ENCODE results near the gene NDUFB8. TPM values are rescaled to one million over a fixed set of nuclear protein-coding genes. Genes with fewer than 3 reads are reported as not detected.

NDUFB8 gene
- polyA plus RNA-seq, 4 donors, result 161 to 216 (median 195) TPM

GRCh38 chr10:100544950-100545349 is 15.3 kb upstream of the NDUFB8 start:
- DNase-seq (ENCODE audit: low read depth in 4 of 4, low spot score in 2 of 4), result no peak

GRCh38 chr10:100537475-100537874 is 7.8 kb upstream of the NDUFB8 start:
- DNase-seq (ENCODE audit: low read depth in 4 of 4, low spot score in 2 of 4), result no peak

- peak; percentile 83 to 94 (median 89) for DNase-seq (ENCODE audit: low read depth in 4 of 4, low spot score in 2 of 4)
These were observed 6.2 kb upstream of the NDUFB8 start, which contains the start of gene HIF1AN for GRCh38 chr10:100535715-100536353. Gene HIF1AN (plus strand): TSS chr10:100535943. CDS start chr10:100535959, 16 bp downstream.

- no peak for DNase-seq (ENCODE audit: low read depth in 4 of 4, low spot score in 2 of 4)
These were observed 5.7 kb upstream of the NDUFB8 start for GRCh38 chr10:100535338-100535714.

GRCh38 chr10:100534726-100535125 is 5.1 kb upstream of the NDUFB8 start:
- DNase-seq (ENCODE audit: low read depth in 4 of 4, low spot score in 2 of 4), result no peak

- no peak for DNase-seq (ENCODE audit: low read depth in 4 of 4, low spot score in 2 of 4)
These were observed 2.1 kb upstream of the NDUFB8 start for GRCh38 chr10:100531761-100532160.

DNA sequence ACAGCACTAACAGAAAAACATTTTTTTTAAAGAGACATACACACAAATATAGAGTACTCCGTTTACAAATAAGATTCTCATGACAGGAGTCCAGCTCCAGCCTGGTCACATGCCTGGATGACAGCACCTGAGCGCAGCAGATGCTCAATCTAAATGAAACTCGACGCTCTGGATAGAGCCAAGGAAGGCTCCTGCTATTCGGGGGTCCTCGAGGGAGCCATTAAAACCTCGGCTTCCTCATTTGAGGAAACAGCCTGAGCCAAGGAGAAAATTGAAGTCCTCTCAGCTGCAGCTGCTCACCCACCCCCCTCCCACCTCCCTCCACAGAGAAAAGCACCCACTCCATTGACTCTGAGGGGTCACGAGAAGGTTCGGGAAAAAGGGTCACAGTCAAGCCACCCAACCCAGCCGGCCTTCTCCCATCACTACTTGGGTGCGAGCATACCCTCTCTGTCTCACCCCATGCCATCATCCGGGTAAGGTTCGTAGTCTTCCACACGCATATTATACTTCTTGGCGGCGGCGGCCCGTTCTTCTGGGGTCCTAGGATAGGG is 673 bp downstream of the NDUFB8 start:
- no peak for DNase-seq (ENCODE audit: low read depth in 4 of 4, low spot score in 2 of 4)

- DNase-seq (ENCODE audit: low read depth in 4 of 4, low spot score in 2 of 4), result no peak
These were observed 1.4 kb downstream of the NDUFB8 start for GRCh38 chr10:100528123-100528886.

- no peak for DNase-seq (ENCODE audit: low read depth in 4 of 4, low spot score in 2 of 4)
These were observed 5.0 kb downstream of the NDUFB8 start for GRCh38 chr10:100524638-100525037.

- no peak for DNase-seq (ENCODE audit: low read depth in 4 of 4, low spot score in 2 of 4)
These were observed 5.5 kb downstream of the NDUFB8 start for GRCh38 chr10:100524206-100524605.

- no peak for DNase-seq (ENCODE audit: low read depth in 4 of 4, low spot score in 2 of 4)
These were observed 6.7 kb downstream of the NDUFB8 start for GRCh38 chr10:100522945-100523344.

DNA sequence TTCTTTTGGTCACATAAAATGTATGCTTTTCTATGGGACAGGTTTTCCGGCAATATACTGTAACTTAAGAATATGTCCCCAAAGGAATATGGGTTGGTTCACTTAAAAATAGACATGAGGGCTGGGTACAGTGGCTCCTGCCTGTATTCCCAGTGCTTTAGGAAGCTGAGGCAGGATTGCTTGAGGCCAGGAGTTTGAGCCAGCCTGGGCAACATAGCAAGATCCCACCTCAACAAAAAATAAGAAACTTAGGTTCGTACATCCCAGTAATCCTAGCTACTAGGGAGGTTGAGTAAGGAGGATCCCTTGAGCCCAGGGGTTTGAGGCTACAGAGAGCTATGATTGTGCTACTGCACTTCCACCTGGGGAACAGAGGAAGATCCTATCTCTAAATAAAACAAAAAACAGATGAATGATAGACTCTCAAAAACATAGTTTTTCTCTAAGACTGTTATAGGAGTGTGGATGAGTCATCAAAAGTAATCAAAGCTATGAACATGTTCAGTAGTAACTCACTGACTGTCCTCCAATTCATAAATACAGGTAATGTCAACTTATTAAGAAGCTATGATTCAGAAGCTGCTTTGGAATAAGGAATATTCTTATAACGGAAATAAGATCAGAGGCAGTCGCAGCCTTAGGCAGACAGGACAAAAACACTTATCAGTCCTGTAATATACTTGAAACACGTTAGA is 7.4 kb downstream of the NDUFB8 start:
- no peak for DNase-seq (ENCODE audit: low read depth in 4 of 4, low spot score in 2 of 4)

DNA sequence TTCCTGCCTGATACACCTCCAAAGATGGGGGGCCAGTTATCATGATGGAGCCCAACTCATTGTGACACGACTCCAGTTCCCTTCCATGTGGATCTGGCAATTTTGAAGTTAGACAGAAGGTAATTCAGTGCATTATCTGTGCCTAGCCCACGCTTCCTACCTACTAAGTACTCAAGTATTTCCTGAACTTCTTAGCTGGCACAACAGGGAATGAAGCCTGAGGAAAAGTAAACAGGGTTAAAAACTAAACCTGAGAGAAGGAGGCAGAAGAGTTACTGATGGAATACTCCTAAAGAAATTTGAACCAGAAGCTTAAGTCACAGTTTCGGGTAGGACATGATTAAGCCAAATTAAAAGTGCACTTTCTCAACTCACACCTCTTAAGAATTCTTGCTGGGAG is 8.9 kb downstream of the NDUFB8 start:
- no peak for DNase-seq (ENCODE audit: low read depth in 4 of 4, low spot score in 2 of 4)

DNA sequence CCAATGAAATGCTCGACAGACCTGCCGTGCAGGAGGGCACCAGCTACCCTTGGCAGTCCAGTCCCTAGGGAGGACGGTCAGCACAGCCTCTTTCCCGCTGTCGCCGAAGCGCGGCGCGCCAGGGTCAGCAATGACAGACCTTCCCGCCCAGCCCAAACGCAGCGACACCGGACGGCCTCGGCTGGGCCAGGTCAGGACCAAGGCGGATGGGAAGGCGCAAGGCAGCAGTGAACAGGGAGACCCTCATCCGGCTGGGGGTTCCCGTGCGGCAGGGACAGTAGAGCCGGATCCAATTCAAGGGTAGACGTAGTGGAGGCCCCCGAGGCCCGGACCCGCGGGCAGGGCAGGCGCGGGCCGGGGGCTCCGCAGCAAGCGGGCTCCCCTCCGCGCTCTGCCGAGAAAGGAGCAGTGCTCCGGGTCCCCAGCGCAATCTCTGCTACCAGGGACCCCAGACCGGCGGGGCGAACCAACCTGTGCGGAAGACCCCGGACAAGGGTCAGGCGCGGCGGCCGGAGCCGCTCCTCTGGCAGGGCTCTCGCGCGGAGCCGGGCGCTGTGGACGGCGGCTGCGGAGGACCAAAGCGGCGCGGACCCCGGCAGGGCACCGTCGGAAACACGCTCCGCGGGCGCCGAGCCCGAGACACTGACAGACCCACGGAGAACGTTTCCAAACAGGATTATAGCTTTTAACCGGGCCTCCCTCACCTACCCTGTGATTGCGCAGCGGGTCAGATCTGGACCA is 10.2 kb downstream of the NDUFB8 start, which contains the start of gene SEC31B:
Gene SEC31B (minus strand): TSS at position 551 of the 741 bp plus-strand sequence. CDS start 2,909 bp downstream, outside the sequence.
- DNase-seq (ENCODE audit: low read depth in 4 of 4, low spot score in 2 of 4), result no peak

DNA sequence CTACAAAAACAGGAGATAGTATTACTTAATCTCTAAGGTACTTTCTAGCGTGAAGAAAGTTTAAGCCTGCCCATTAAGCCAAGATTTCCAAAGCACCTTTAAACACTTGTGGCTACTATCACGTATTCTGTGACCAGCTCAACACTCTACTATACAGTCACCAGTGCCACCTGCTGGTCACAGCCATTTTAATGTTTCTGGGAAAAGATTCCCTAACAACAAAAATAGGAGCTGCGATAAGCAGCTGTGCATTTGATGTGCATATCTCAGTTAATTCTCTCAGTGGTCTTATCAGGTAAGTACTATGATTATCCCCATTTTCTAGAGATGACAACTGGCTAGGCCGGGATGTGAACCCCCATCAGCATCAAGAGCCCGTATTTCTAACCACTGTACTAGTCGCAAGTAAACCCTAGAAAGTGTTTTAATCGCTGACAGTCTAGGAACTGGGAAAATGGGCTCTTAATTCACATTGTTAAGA is 10.9 kb downstream of the NDUFB8 start:
- DNase-seq (ENCODE audit: low read depth in 4 of 4, low spot score in 2 of 4), result peak in 2 of 4 donors; percentile 49 to 74

- DNase-seq (ENCODE audit: low read depth in 4 of 4, low spot score in 2 of 4), result no peak
These were observed 12.8 kb downstream of the NDUFB8 start for GRCh38 chr10:100516847-100517246.

DNA sequence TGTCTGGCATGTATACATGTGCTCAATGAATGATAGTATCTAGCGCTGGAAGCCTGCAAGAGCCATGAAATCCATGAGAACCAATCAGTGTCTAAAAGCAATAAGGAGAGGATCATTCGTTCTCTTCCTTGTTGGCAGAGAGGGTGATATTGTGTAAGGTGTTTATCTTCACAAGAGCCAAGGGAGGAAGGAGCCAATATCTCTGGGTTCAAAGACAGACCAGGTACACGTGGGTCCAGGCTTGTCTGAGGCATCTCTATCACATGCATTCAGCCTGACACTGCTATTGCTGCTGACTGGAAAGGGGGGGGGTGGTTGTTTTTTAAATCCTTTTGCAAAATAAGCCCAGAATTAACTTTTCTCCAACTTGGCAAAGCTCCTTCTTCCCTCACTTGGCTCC is 14.1 kb downstream of the NDUFB8 start:
- DNase-seq (ENCODE audit: low read depth in 4 of 4, low spot score in 2 of 4), result no peak

DNA sequence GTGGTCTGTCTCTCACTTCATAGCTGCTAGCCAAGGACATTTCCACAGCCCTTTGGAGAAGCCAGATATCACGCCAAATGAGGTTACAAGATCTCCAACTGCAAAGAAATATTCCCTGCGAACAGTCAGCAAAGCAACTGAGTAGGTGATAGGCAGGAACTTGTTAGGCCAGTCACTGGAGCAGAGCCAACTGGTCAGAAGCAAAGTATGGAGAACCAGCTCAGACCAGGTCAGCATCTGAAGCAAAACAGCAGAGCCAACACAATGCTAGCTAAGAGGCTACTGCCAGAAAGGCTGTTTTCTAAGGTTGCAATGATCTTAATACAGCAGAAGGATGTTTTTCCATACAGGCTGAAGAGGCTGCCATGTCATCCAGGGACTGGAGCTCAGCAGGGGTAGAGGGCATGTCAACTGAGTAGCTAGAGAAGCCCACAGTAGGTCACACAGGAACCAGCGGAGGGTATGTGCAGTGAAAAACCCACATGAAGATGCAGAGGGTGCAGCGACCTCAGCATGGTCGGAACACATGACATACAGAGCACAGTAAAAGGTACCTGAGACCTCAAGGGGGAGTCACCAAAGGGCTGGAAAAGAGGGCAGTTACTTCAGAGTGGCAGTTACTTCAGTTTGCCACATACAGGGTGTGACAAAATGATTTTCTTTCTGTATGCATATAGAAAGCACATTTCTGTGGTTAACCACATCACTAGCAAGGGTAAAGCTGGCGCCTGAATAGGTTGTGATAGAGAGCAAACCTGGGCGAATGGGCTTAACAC is 18.9 kb downstream of the NDUFB8 start:
- DNase-seq (ENCODE audit: low read depth in 4 of 4, low spot score in 2 of 4), result no peak

DNA sequence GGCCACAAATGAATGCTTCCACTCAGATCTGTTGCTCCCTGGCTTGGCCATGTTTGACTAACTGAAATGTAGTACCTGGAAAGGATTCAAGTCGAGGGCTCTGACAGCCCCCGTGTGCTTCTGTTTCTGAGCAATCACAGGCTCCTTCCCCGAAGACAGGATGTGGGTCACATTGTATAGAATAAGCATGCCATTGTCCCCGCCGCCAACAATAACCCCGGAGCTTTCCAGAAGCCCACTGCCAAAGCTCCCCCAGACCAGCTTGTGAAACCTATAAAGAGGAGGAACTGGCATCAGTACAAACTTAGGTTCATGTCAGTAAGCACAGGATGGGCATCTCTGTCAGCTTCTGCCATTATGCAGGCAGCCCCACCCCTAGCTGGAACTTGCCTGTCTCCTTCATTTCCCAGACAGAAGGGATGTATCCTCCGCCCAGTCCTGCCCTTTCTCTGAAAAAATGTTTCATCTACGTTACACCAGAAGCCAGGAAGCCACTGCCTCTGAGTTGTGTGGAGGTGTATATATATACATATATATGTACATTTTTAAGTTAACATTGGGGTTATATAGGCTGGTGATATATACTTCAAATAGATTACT is 20.3 kb downstream of the NDUFB8 start:
- no peak for DNase-seq (ENCODE audit: low read depth in 4 of 4, low spot score in 2 of 4)

Measured in left renal cortex interstitium (tissue), 4 donors.